GM23338 (cell line): ENCODE data around the gene OR4D5. TPM values are rescaled to one million over a fixed set of nuclear protein-coding genes. Genes with fewer than 3 reads are reported as not detected.

Experiments used
- ATAC-seq: fragments of 200-7000 bp; cut with Tn5 transposase; 3 replicates; pipeline ENCODE4 v1.9.1; 2020
- DNase-seq: peaks from one replicate; pipeline ENCODE4 v3.0.0-alpha.2; 2015; ENCODE audit warnings: low spot score
- H2AFZ ChIP-seq: fragments of 200-600 bp; sonication (generic); 2 replicates; pipeline ENCODE4 v1.8.0; 2016; ENCODE audit warnings: antibody characterized with exemption, mild to moderate bottlenecking, moderate library complexity
- H3F3A ChIP-seq: fragments of 200-600 bp; sonication (generic); replicated peaks from 2 replicates; pipeline ENCODE4 v1.8.0; 2017; ENCODE audit warnings: antibody characterized with exemption, mixed run types, low read depth
- H3K27ac ChIP-seq: fragments of 200-600 bp; sonication (generic); 2 replicates; pipeline ENCODE4 v1.6.1; 2016; ENCODE audit warnings: low read depth
- H3K27me3 ChIP-seq: fragments of 200-600 bp; sonication (generic); 2 replicates; pipeline ENCODE4 v1.8.0; 2016; ENCODE audit warnings: mild to moderate bottlenecking, mixed run types, moderate library complexity; ENCODE audit not compliant: insufficient read depth
- H3K36me3 ChIP-seq: fragments of 200-600 bp; sonication (generic); 2 replicates; pipeline ENCODE4 v1.8.0; 2016; ENCODE audit warnings: mild to moderate bottlenecking; ENCODE audit not compliant: insufficient read depth
- H3K4me1 ChIP-seq: fragments of 200-600 bp; sonication (generic); 2 replicates; pipeline ENCODE4 v1.8.0; 2016; ENCODE audit warnings: mild to moderate bottlenecking, moderate library complexity; ENCODE audit not compliant: insufficient read depth
- H3K4me2 ChIP-seq: fragments of 200-600 bp; sonication (generic); 2 replicates; pipeline ENCODE4 v1.7.1; 2017; ENCODE audit warnings: mixed run types
- H3K4me3 ChIP-seq: fragments of 200-600 bp; sonication (generic); 2 replicates; pipeline ENCODE4 v1.6.1; 2016; ENCODE audit warnings: mixed run types
- H3K79me2 ChIP-seq: fragments of 200-600 bp; sonication (generic); replicated peaks from 2 replicates; pipeline ENCODE4 v1.8.0; 2017; ENCODE audit warnings: mild to moderate bottlenecking; ENCODE audit not compliant: insufficient read depth
- H3K9me2 ChIP-seq: fragments of 200-600 bp; sonication (generic); 2 replicates; pipeline ENCODE4 v1.8.0; 2017; ENCODE audit not compliant: insufficient read depth
- H4K20me1 ChIP-seq: fragments of 200-600 bp; sonication (generic); replicated peaks from 2 replicates; pipeline ENCODE4 v1.8.0; 2017; ENCODE audit warnings: mild to moderate bottlenecking; ENCODE audit not compliant: insufficient read depth
- H3K27ac Mint-ChIP-seq: 2 replicates; pipeline ENCODE4 v1.8.0; 2020; ENCODE audit warnings: inconsistent platforms, mild to moderate bottlenecking, moderate library complexity, mixed read lengths
- H3K27me3 Mint-ChIP-seq: 3 replicates; pipeline ENCODE4 v1.8.0; 2022; ENCODE audit warnings: low read depth, mild to moderate bottlenecking, moderate library complexity, mixed read lengths, inconsistent platforms; ENCODE audit not compliant: insufficient read depth, poor library complexity
- H3K36me3 Mint-ChIP-seq: 3 replicates; pipeline ENCODE4 v1.8.0; 2021; ENCODE audit warnings: low read depth, mild to moderate bottlenecking, inconsistent platforms, moderate library complexity, mixed read lengths
- H3K4me1 Mint-ChIP-seq: 3 replicates; pipeline ENCODE4 v1.8.0; 2020; ENCODE audit warnings: mild to moderate bottlenecking, inconsistent platforms, mixed read lengths
- H3K4me3 Mint-ChIP-seq: 3 replicates; pipeline ENCODE4 v1.8.0; 2021; ENCODE audit warnings: moderate library complexity, mild to moderate bottlenecking, inconsistent platforms, mixed read lengths
- H3K9me3 Mint-ChIP-seq: 3 replicates; pipeline ENCODE4 v1.8.0; 2020; ENCODE audit warnings: moderate library complexity, mild to moderate bottlenecking, inconsistent platforms, mixed read lengths
- CREB1 ChIP-seq: fragments of 250-450 bp; sonication (Bioruptor Pico); IDR thresholded peaks from 2 replicates; pipeline ENCODE4 v1.5.0; 2020; ENCODE audit warnings: low read depth, mild to moderate bottlenecking, moderate library complexity
- CTCF ChIP-seq, 2 experiments: fragments of 200-600 bp in 1 of 2; sonication (generic) in 1 of 2; conservative IDR thresholded peaks; 2 replicates each; pipeline versions ENCODE4 v1.5.1 to v1.6.1; 2016 to 2017; ENCODE audit warnings: antibody characterized with exemption in 2 of 2, low read depth in 2 of 2, mild to moderate bottlenecking in 2 of 2, moderate library complexity in 1 of 2
- ETS1 ChIP-seq: IDR thresholded peaks from 2 replicates; pipeline ENCODE4 v1.6.1; 2016; ENCODE audit warnings: antibody characterized with exemption
- JUNB ChIP-seq: IDR thresholded peaks from one replicate; pipeline ENCODE4 v1.6.1; 2016; ENCODE audit warnings: antibody characterized with exemption; ENCODE audit not compliant: unreplicated experiment
- NANOG ChIP-seq: IDR thresholded peaks from 2 replicates; pipeline ENCODE4 v1.6.1; 2016; ENCODE audit warnings: antibody characterized with exemption, borderline replicate concordance
- POLR2AphosphoS5 ChIP-seq: IDR thresholded peaks from 2 replicates; pipeline ENCODE4 v1.6.1; 2016; ENCODE audit warnings: antibody characterized with exemption, low read depth
- REST ChIP-seq: IDR thresholded peaks from one replicate; pipeline ENCODE4 v1.6.1; 2018; ENCODE audit warnings: antibody characterized with exemption; ENCODE audit not compliant: unreplicated experiment
- STAT1 ChIP-seq: IDR thresholded peaks from one replicate; pipeline ENCODE4 v1.6.1; 2016; ENCODE audit warnings: antibody characterized with exemption; ENCODE audit not compliant: unreplicated experiment
- ZNF331 ChIP-seq: fragments of 250-450 bp; sonication (Bioruptor Pico); IDR thresholded peaks from 2 replicates; pipeline ENCODE4 v1.5.0; 2020; ENCODE audit warnings: low read depth, mild to moderate bottlenecking, moderate library complexity
- polyA plus RNA-seq: library from polyadenylated mRNA; unstranded; fragments of >200 nt; fragmentation: Nextera tagmentation; extraction: Ambion mirVana; gene quantifications from 2 replicates; pipeline ENCODE4 v1.2.1, GENCODE V29; 2016
- total RNA-seq: library from RNA; depleted of rRNA; stranded (reverse); fragments of >200 nt; shearing (Covaris generic); gene quantifications from 2 replicates; pipeline ENCODE4 v1.2.3, GENCODE V29; 2014
- TF ChIP-seq, protein P1 (sequence below): fragments of 250-450 bp; sonication (Bioruptor Pico); IDR thresholded peaks from 2 replicates; pipeline ENCODE4 v1.5.0; 2020; ENCODE audit warnings: mild to moderate bottlenecking, moderate library complexity

Gene OR4D5
- total and polyA plus RNA-seq, 2 experiments from 2014 or later, result not detected

GRCh38 chr11:123976770-123977560, 37.5 kb downstream of the OR4D5 start (continued):
- TF ChIP-seq STAT1 (no peak), JUNB (no peak), POLR2AphosphoS5 (no peak), REST (no peak), CREB1 (CRISPR knock-in tag) (no peak), ZNF331 (CRISPR knock-in tag) (no peak), NANOG (no peak)

DNA sequence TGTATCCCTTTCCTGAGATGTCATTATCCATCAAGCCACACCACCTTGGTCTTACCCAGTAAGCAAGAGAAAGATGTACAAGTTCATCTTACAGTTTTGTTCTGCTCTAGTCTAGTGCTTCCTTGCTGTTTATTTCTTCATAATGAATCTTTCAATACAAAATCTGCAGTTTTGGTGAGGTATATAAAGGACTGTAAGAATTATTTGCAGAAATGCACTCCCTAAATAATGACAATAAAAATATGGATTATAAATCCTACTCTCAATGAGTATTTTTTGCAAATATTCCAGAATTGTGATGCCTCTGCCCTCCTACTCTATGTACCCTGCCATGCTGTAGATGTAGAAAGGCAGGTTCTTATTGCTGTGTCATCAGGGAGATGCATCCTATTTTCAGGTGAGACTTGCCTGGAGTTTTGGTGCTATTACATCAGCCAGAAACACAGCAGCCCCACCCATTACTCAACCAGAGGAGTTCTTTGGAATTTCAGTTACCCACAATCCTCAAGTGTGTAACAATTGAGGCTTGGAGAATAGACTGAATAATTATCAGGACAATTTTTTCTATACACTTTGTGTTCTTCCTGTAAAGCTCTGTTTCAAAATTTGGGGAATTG, 38.4 kb downstream of the OR4D5 start, which contains the start of gene OR10S1:
Gene OR10S1, minus strand, starts transcription at position 51 of the 617 bp plus-strand sequence. CDS start 117 bp downstream, outside the sequence.
- DNase-seq (peak; percentile 2), ATAC-seq (no peak)
- H3K36me3 ChIP-seq, result no peaks in the 10 kb centered on the region
- no peaks in the 10 kb centered on the region for H3F3A ChIP-seq
- H3K4me1 ChIP-seq, result no peaks in the 10 kb centered on the region; the same call in 1 of the 2 replicates
- Mint-ChIP-seq H3K27ac (peak within 1 kb of the TSS; percentile 33; the same call in 1 of the 2 replicates), H3K4me1 (peaks cover 5% of the 10 kb centered on the region; the same call in 2 of the 3 replicates), H3K9me3 (peaks cover 7% of the 10 kb centered on the region; the same call in 1 of the 3 replicates), H3K27me3 (peaks cover 3% of the 10 kb centered on the region), H3K36me3 (no peaks in the 10 kb centered on the region; the same call in 2 of the 3 replicates), H3K4me3 (no peak within 1 kb of the TSS)
- no peak within 1 kb of the TSS for H3K27ac ChIP-seq
- H3K4me2 ChIP-seq, result no peak within 1 kb of the TSS
- no peaks in the 10 kb centered on the region for H3K79me2 ChIP-seq
- no peaks in the 10 kb centered on the region for H4K20me1 ChIP-seq
- H3K27me3 ChIP-seq, result no peaks in the 10 kb centered on the region
- no peak within 1 kb of the TSS for H3K4me3 ChIP-seq
- H2AFZ ChIP-seq, result peak within 1 kb of the TSS; percentile 74; the same call in 1 of the 2 replicates
- H3K9me2 ChIP-seq, result no peaks in the 10 kb centered on the region
- TF ChIP-seq STAT1 (no peak), ETS1 (no peak), CTCF (conservative IDR thresholded peaks at IDR 0.05; ENCODE audit: low read depth in 2 of 2) (no peak)
- TF ChIP-seq, protein P1, sequence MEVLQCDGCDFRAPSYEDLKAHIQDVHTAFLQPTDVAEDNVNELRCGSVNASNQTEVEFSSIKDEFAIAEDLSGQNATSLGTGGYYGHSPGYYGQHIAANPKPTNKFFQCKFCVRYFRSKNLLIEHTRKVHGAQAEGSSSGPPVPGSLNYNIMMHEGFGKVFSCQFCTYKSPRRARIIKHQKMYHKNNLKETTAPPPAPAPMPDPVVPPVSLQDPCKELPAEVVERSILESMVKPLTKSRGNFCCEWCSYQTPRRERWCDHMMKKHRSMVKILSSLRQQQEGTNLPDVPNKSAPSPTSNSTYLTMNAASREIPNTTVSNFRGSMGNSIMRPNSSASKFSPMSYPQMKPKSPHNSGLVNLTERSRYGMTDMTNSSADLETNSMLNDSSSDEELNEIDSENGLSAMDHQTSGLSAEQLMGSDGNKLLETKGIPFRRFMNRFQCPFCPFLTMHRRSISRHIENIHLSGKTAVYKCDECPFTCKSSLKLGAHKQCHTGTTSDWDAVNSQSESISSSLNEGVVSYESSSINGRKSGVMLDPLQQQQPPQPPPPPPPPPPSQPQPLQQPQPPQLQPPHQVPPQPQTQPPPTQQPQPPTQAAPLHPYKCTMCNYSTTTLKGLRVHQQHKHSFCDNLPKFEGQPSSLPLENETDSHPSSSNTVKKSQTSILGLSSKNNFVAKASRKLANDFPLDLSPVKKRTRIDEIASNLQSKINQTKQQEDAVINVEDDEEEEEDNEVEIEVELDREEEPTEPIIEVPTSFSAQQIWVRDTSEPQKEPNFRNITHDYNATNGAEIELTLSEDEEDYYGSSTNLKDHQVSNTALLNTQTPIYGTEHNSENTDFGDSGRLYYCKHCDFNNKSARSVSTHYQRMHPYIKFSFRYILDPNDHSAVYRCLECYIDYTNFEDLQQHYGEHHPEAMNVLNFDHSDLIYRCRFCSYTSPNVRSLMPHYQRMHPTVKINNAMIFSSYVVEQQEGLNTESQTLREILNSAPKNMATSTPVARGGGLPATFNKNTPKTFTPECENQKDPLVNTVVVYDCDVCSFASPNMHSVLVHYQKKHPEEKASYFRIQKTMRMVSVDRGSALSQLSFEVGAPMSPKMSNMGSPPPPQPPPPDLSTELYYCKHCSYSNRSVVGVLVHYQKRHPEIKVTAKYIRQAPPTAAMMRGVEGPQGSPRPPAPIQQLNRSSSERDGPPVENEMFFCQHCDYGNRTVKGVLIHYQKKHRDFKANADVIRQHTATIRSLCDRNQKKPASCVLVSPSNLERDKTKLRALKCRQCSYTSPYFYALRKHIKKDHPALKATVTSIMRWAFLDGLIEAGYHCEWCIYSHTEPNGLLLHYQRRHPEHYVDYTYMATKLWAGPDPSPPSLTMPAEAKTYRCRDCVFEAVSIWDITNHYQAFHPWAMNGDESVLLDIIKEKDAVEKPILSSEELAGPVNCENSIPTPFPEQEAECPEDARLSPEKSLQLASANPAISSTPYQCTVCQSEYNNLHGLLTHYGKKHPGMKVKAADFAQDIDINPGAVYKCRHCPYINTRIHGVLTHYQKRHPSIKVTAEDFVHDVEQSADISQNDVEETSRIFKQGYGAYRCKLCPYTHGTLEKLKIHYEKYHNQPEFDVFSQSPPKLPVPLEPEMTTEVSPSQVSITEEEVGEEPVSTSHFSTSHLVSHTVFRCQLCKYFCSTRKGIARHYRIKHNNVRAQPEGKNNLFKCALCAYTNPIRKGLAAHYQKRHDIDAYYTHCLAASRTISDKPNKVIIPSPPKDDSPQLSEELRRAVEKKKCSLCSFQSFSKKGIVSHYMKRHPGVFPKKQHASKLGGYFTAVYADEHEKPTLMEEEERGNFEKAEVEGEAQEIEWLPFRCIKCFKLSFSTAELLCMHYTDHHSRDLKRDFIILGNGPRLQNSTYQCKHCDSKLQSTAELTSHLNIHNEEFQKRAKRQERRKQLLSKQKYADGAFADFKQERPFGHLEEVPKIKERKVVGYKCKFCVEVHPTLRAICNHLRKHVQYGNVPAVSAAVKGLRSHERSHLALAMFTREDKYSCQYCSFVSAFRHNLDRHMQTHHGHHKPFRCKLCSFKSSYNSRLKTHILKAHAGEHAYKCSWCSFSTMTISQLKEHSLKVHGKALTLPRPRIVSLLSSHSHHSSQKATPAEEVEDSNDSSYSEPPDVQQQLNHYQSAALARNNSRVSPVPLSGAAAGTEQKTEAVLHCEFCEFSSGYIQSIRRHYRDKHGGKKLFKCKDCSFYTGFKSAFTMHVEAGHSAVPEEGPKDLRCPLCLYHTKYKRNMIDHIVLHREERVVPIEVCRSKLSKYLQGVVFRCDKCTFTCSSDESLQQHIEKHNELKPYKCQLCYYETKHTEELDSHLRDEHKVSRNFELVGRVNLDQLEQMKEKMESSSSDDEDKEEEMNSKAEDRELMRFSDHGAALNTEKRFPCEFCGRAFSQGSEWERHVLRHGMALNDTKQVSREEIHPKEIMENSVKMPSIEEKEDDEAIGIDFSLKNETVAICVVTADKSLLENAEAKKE (CRISPR knock-in tag), result no peak
